22Rv1 (cell line): Measurements from ENCODE around the gene TMEM178B.
"Not testable (repeated sequence)": the region's sequence is repeated elsewhere in the genome, so short reads cannot be mapped to it uniquely, and the experiment has no call there.

Experiments used
- H3K27ac ChIP-seq: fragments of 450-650 bp; 2 replicates; pipeline ENCODE4 v1.5.1; 2017
- CTCF ChIP-seq: fragments of 450-650 bp; IDR thresholded peaks from 2 replicates; pipeline ENCODE4 v1.5.1; 2017; ENCODE audit warnings: mild to moderate bottlenecking
- ZFX ChIP-seq: fragments of 450-650 bp; IDR thresholded peaks from 2 replicates; pipeline ENCODE4 v1.6.1; 2017; ENCODE audit warnings: antibody characterized with exemption, borderline replicate concordance

Gene TMEM178B

GRCh38 chr7:141076377-141076776, 2.5 kb downstream of the TMEM178B start:
- H3K27ac ChIP-seq: no peak overlapping the region
- TF ChIP-seq ZFX (no peak), CTCF (no peak)

- TF ChIP-seq CTCF (no peak), ZFX (no peak)
- no peak overlapping the region for H3K27ac ChIP-seq
Measured at GRCh38 chr7:141079219-141079618, 5.4 kb downstream of the TMEM178B start.

- H3K27ac ChIP-seq: not testable (repeated sequence)
Measured at GRCh38 chr7:141089490-141089889, 15.6 kb downstream of the TMEM178B start.

GRCh38 chr7:141094336-141095070, 20.6 kb downstream of the TMEM178B start:
- no peak for TF ChIP-seq CTCF
- TF ChIP-seq ZFX: no peak
- no peak overlapping the region for H3K27ac ChIP-seq

DNA sequence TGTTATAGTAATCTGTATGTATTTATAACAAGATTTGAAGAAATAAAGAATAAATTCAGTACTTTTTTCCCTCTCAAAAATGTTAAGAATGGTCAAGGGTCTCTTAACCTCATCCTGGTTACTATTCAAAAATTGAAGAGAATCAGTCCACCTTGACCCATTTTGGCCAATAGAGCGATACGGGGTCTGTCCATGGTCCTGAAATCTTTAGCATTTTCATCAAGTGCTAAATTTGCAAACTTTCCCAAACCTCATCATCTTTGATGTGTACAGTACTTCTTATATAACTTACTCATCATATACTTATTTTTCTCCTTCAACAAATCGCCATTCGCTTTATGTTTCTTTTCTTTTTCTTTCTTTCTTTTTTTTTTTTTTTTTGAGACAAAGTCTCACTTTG, 23.6 kb downstream of the TMEM178B start:
- H3K27ac ChIP-seq: no peak overlapping the region
- TF ChIP-seq ZFX: no peak
- TF ChIP-seq CTCF: no peak

DNA sequence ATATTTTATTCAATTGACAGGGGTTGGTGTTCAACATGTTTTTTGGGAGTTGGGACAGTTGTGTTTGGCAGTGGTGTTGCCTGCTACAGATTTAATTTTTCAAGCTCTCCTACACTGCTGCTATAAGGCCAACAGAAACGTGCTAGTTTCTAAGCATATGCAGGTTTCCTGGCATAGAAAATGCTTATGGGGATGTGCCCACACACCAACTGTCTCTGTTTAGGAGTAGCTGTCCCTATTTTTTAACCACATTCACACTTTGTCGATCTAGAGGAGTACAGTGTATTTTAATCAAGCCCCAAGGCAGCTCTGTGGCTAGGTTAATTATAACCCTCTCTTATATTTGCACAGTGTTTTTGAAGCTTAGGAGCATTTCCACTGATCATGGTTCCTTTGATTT, 28.6 kb downstream of the TMEM178B start:
- H3K27ac ChIP-seq: no peak overlapping the region
- TF ChIP-seq CTCF: no peak
- no peak for TF ChIP-seq ZFX

DNA sequence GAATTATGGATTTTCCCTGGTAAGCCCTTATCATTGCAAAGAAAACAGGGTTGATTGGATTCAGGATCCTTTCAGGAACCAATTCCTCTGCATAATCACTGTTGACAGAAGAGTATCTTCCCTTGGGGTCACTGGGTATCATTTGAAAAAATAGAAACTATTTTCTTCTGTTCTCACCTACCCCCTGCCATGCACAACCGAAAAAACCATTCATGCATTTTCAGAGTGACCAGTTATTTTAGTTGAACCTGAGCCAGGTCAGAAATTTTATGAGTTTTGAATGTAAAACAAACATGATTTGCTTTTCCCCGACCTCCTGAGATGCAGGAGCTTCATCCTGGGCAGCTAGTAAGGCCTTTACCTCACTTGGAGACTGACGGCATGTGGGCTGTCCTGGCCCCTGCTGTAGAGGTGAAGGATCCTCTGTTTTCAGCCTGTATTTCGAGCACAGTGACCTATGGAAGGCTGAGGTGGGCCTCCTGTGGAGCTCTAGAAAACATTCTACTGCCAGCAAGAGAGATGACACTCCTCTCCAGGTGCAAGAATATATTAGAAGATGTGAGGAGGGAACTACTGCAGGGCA, 30.1 kb downstream of the TMEM178B start:
- TF ChIP-seq ZFX (no peak), CTCF (no peak)
- H3K27ac ChIP-seq: no peak overlapping the region

GRCh38 chr7:141113131-141113530, 39.3 kb downstream of the TMEM178B start:
- no peak overlapping the region for H3K27ac ChIP-seq

More at GRCh38 chr7:141113131-141113530, 39.3 kb downstream of the TMEM178B start:
- TF ChIP-seq CTCF: no peak
- TF ChIP-seq ZFX: no peak
